ENCODE measurements around the gene THSD4.

DNA sequence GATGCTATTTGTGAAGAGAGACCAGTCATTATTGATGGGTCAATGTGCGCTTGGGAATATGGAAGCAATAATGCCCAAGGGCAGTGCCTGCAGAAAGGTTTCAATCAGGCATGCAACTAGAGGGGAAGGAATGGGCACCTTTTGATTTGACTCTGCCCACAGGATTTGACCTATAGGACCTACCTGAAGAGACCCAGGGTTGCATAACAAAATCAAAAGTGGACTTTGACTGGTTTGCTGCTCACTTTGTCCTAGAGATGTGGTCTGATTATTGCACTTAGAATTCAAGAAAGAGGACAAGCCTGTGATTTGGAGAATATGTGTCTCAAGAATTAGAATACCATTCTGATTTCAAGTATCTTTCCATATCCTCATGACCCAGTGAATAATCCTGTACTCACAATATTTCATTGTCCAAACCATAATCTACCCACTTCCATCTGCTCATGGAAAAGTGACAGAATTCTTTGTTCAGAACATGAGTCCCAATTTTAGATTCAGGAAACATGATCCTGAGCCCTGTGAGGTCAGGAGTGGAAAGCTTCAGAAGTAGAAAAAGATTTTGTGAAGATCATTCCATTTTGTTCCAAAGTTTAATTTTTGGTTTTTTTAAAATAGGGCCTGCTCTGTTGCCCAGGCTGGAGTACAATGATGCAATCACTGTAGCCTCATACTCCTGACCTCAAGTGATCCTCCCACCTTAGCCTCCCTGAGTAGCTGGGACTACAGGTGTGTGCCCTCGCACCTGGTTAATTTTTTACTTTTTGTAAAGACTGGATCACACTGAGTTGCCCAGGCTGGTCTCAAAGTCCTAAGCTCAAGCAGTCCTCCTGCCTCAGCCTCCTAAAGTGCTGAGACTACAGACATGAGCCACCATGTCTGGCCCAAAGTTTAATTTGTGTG is 543.8 kb downstream of the THSD4 start:
- no peak for TF ChIP-seq CTCF (optimal IDR thresholded peaks at IDR 0.05 in 1 of 3, IDR thresholded peaks at IDR 0.05 in 1 of 3, conservative IDR thresholded peaks at IDR 0.05 in 1 of 3; ENCODE audit: extremely low read depth in 1 of 3, insufficient read depth in 2 of 3, low read length in 3 of 3)
- TF ChIP-seq EZH2 (IDR thresholded peaks at IDR 0.05; ENCODE audit: low read length): no peak
